C4-2B (cell line): ENCODE data around the gene UGP2.

Source experiments
- ZFX ChIP-seq: fragments of 450-650 bp; IDR thresholded peaks from 2 replicates; pipeline ENCODE4 v1.6.1; 2017
- TF ChIP-seq, protein P1 (sequence below): fragments of 450-650 bp; conservative IDR thresholded peaks from 2 replicates; pipeline ENCODE4 v1.5.1; 2017; ENCODE audit warnings: mild to moderate bottlenecking

DNA sequence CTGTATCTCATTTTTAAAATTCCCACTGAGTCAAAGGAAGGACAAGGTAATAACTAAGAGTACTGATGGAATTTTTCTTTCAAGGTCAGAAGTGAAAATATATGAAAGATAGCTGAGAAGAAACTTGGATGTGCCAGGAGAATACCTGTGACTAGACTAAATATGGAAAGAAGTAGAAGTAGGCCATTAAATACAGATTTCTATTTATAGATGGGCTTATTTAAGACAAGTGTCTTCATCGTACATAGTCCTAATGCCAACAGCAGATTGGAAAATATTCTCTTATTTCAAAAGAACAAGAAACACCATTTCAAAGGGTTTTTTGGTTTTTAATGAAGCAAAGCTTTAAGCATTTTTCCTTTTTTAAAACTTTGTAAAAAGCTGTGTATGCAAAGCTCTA, 22.0 kb downstream of the UGP2 start:
- TF ChIP-seq, protein P1, sequence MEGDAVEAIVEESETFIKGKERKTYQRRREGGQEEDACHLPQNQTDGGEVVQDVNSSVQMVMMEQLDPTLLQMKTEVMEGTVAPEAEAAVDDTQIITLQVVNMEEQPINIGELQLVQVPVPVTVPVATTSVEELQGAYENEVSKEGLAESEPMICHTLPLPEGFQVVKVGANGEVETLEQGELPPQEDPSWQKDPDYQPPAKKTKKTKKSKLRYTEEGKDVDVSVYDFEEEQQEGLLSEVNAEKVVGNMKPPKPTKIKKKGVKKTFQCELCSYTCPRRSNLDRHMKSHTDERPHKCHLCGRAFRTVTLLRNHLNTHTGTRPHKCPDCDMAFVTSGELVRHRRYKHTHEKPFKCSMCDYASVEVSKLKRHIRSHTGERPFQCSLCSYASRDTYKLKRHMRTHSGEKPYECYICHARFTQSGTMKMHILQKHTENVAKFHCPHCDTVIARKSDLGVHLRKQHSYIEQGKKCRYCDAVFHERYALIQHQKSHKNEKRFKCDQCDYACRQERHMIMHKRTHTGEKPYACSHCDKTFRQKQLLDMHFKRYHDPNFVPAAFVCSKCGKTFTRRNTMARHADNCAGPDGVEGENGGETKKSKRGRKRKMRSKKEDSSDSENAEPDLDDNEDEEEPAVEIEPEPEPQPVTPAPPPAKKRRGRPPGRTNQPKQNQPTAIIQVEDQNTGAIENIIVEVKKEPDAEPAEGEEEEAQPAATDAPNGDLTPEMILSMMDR, result no peak
- no peak for TF ChIP-seq ZFX
